HAP-1 (cell line): ENCODE data around the gene ZNF212.
A peak's percentile ranks its signal among the peaks of the same experiment; 100 is the strongest.

ENCODE experiments used
- DNase-seq, 2 experiments: peaks; one replicate each; pipeline ENCODE4 v3.0.0-alpha.2; 2016 to 2020; ENCODE audit warnings: low spot score in 2 of 2
- H3K27me3 ChIP-seq: fragments of 250-450 bp; sonication (Bioruptor Pico); 2 replicates; pipeline ENCODE4 v1.5.1; 2020; ENCODE audit warnings: low read depth, mild to moderate bottlenecking, moderate library complexity
- H3K36me3 ChIP-seq: fragments of 250-450 bp; sonication (Bioruptor Pico); replicated peaks from 2 replicates; pipeline ENCODE4 v1.5.1; 2020; ENCODE audit warnings: mild to moderate bottlenecking
- H3K4me1 ChIP-seq: fragments of 250-450 bp; sonication (Bioruptor Pico); 2 replicates; pipeline ENCODE4 v1.5.1; 2020; ENCODE audit warnings: mild to moderate bottlenecking
- H3K4me3 ChIP-seq: fragments of 250-450 bp; sonication (Bioruptor Pico); 2 replicates; pipeline ENCODE4 v1.5.1; 2020; ENCODE audit warnings: mild to moderate bottlenecking, moderate library complexity
- H3K9me3 ChIP-seq: fragments of 250-450 bp; sonication (Bioruptor Pico); 2 replicates; pipeline ENCODE4 v1.5.1; 2020; ENCODE audit warnings: mild to moderate bottlenecking, moderate library complexity
- in situ Hi-C: fragments of 300-500 bp; cut with MboI; formaldehyde crosslinking; loops from 3 replicates; pipeline ENCODE4 v1.14.3; 2020; ENCODE audit warnings: low sequenced_read_pairs, inconsistent platforms, mixed read lengths

The ZNF212 gene

DNA sequence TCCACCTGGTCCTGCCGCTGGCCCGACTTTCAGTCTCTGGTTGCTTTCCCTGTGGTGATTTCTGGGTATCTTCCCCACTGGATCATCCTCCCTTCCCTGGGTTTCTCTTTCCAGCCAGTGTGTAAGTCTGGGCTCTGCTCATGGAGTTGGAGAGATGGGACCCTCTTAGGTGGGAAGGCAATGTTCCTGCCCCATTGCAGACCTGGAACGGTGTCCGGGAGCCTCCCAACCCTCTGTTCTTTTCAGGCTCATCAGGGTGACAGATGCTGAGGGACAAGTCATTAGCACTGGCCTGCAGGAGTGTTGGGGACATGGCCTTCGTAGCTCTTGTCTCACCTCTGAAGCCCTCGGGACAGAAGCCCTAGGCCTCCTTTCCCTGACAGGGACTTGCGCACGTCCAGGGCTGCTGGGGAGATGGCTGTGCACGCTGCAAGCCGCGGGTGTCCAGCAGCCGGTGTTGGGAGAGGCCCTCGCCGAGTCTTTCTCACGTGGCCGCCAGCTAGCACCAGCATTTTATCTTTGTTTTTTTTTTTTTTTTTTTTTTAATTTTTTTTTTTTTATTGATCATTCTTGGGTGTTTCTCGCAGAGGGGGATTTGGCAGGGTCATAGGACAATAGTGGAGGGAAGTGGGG is 39.8 kb downstream of the ZNF212 start:
- no peaks in the 10 kb centered on the region for H3K4me1 ChIP-seq
- no peak overlapping the region for H3K4me3 ChIP-seq
- DNase-seq, result no peak
- no peaks in the 10 kb centered on the region for H3K9me3 ChIP-seq
- in situ Hi-C loops, result no loop called here
- peaks cover 2% of the 10 kb centered on the region; the same call in 1 of the 2 replicates for H3K36me3 ChIP-seq
- H3K27me3 ChIP-seq, result no peaks in the 10 kb centered on the region

DNA sequence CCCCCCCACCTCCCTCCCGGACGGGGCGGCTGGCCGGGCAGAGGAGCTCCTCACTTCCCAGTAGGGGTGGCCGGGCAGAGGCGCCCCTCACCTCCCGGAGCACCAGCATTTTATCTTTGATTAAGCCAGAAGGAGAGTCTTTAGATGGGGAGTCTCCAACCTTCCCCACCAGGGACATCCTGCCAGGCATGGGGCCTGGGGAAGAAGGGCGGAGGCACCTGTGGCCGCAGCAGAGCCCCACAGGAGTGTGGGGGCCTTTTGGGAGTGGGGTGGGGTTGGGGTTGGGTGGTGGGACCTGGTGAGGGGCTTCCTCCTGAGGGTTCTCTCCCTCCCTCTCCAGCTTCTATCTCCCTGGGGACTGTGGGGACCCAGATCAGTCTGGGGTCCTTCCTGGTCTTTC is 40.7 kb downstream of the ZNF212 start:
- H3K9me3 ChIP-seq, result no peaks in the 10 kb centered on the region
- no peak for DNase-seq
- H3K4me3 ChIP-seq, result no peak overlapping the region
- in situ Hi-C loops, result no loop called here
- peaks cover 5% of the 10 kb centered on the region for H3K4me1 ChIP-seq
- peaks cover 2% of the 10 kb centered on the region; the same call in 1 of the 2 replicates for H3K36me3 ChIP-seq
- no peaks in the 10 kb centered on the region for H3K27me3 ChIP-seq

DNA sequence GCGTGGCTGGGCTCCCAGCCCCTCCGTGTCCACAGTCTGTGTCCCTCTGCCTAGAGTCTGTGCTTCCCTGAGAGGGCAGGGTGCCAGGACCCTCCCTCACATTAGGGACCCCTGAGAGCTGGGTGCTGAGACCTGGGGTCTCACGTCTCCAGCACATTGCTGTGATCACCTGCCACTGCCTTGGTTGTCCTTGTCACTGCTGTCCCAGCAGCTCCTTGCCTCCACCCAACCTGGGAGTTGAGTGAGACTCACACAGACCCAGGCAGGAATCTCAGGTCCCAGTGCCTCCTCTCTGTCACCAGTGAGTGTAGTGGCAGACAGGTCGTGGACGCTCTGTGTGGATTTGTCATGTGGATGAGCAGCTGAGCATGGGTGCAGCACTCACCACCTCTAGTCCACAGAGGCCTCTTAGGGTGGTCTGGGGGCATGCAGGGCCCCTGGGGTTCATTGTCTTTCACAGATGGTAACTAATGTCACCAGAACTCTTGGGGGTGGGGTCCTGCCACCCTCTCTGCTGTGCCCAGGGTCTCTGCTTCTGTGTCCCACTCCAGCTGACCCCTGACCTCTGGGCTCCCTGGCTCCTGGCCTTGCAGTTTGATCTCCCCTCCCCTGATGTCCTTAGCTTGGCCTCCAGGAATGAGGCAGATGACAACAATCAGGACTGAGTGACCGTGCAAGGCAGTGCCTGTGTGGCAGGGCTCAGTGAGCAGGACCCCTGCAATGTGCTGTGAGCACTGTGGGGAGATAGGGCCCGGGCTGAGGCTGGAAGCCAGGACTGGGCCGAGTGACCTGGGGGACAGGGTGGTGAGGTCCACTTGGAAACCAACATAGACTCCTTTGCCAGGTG is 41.4 kb downstream of the ZNF212 start:
- Histone ChIP-seq H3K36me3 (no peaks in the 10 kb centered on the region; the same call in 1 of the 2 replicates), H3K4me3 (no peak overlapping the region), H3K27me3 (no peaks in the 10 kb centered on the region), H3K9me3 (no peaks in the 10 kb centered on the region), H3K4me1 (peaks cover 8% of the 10 kb centered on the region)
- no peak for DNase-seq
- in situ Hi-C loops, result no loop called here

DNA sequence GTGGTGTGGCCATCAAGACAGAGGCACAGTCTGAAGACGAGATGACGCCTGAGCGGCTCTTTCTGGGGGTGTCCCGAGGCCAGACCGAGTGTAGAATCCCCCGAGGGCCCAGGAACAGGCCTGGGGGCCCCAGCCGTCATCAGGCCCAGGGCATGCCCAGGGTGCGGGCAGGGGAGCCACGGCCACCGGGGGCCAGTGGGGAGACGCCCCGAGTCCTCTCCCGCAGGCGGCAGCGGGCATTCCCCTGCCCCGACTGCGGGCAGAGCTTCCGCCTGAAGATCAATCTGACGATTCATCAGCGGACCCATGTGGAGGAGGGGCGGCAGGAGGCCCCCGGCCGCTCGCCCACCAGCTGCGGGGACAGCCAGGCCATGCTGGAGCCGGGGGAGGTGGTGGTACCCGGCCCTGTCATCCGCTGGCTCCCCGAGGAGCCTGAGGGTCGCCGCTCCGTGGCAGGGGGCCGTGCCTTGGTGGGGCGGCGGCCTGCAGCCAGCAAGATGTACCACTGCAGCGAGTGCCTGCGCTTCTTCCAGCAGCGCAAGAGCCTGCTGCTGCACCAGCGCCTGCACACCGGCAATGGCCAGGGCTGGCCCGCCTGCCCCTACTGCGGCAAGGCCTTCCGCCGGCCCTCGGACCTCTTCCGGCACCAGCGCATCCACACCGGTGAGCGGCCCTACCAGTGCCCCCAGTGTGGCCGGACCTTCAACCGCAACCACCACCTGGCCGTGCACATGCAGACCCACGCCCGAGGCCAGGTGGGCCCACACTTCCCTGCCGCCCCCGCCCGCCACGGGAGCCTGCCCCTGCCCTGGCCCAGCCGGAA is 42.3 kb downstream of the ZNF212 start:
- no peak overlapping the region for H3K4me3 ChIP-seq
- no peaks in the 10 kb centered on the region; the same call in 1 of the 2 replicates for H3K36me3 ChIP-seq
- no peaks in the 10 kb centered on the region for H3K27me3 ChIP-seq
- in situ Hi-C loops, result no loop called here
- no peaks in the 10 kb centered on the region for H3K9me3 ChIP-seq
- H3K4me1 ChIP-seq, result peaks cover 8% of the 10 kb centered on the region
- DNase-seq, result no peak

DNA sequence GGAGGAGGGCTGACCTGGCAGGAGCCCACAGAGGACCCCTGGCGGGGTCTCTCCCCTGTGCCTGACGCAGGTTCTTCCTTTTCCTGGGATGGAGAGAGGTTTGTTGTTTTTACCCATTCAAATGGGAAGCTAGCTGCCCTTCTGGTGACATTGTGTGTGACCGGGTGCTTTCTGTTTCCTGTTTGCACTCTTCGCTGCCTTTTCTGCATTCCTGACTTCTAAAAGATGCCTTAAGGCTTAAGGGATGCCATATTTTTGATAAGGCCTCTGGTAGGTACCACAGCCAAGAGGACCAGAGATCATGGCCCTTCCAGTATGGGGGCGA is 42.8 kb downstream of the ZNF212 start:
- H3K27me3 ChIP-seq, result no peaks in the 10 kb centered on the region
- DNase-seq, result no peak
- in situ Hi-C loops, result no loop called here
- H3K4me3 ChIP-seq, result no peak overlapping the region
- H3K9me3 ChIP-seq, result no peaks in the 10 kb centered on the region
- peaks cover 8% of the 10 kb centered on the region for H3K4me1 ChIP-seq
- no peaks in the 10 kb centered on the region; the same call in 1 of the 2 replicates for H3K36me3 ChIP-seq

DNA sequence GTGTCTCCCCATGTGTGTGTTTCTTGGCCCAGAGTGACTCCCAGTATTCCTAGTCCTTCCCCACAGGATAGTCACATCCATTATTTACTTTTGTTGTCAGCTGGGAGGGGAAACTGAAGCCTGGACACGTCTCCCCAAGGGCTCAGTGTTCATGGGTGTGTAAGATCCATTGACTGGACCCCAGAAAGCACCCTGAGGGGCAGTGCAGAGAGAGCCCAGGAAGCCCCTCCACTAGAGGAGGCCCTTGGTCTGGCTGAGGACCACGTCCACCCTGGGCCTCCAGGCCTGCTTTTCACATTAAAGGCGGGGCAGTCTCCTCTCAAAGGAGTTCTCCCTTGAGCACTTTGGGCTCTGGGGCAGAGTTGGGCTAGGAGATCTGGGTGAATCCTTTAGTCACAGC is 43.9 kb downstream of the ZNF212 start:
- in situ Hi-C loops, result no loop called here
- Histone ChIP-seq H3K4me1 (peaks cover 8% of the 10 kb centered on the region), H3K4me3 (no peak overlapping the region), H3K9me3 (no peaks in the 10 kb centered on the region), H3K27me3 (no peaks in the 10 kb centered on the region), H3K36me3 (no peaks in the 10 kb centered on the region; the same call in 1 of the 2 replicates)
- DNase-seq, result no peak

DNA sequence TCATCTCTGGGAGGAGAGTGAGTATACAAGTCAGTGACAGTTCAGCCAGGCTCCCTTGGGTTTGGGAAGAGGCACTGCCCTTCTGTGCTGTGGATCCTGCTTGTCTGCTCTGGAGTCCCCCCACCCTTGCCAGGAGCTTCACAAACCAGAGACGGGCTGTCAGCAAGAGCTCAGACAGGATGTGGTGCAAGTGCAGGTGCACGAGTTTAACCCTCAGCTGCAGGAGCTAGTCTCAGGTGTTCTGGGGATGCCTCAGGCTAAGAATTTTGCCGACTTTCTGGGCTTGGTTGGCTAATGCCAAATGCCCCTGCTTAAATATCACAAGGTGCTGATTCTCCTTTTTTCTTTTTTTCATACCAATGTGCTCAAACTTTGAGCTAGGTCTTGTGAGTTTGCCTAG is 44.9 kb downstream of the ZNF212 start:
- Histone ChIP-seq H3K36me3 (no peaks in the 10 kb centered on the region), H3K4me1 (peaks cover 8% of the 10 kb centered on the region), H3K27me3 (no peaks in the 10 kb centered on the region), H3K9me3 (no peaks in the 10 kb centered on the region), H3K4me3 (no peak overlapping the region; the same call in 1 of the 2 replicates)
- in situ Hi-C loops, result no loop called here
- no peak for DNase-seq

DNA sequence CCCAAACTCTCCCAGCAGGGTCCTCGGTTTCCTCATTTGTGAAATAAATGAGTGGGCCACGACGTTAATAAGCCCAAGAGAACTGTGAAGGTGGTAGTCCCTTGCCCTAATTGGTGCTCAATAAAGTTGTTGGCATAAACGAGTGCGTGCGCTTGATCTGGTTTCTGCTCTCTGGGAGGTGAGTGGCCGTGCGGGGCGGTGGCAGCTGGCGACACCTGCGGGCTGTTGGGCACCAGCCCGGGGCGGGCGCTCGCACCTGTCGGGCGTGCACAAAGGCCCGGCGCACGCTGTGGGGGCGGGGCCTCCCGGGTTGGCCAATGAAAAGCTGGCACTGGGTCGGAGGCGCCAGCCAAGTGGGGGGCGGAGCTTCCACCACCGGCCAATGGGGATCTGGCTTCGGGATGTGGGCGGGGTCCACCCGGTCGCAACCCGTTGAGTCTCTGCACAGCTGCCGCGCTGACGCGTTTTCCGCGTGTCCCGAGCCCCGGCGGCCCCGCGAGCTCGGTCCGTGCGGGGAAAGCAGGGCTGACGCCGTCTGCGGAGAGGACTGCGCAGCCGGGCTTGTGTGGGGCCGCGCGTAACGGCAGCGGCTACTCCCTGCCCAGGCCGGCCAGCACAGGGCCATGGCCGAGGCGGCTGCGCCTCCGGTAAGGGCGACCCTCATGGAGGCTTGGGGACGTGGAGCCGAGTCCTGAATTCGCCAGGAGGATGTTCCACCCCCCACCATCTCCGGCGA is 45.6 kb downstream of the ZNF212 start:
- H3K9me3 ChIP-seq, result no peaks in the 10 kb centered on the region
- peaks cover 8% of the 10 kb centered on the region for H3K4me1 ChIP-seq
- H3K36me3 ChIP-seq, result no peaks in the 10 kb centered on the region
- no peaks in the 10 kb centered on the region for H3K27me3 ChIP-seq
- H3K4me3 ChIP-seq, result peak overlapping the region; percentile 49
- in situ Hi-C loops, result no loop called here
- DNase-seq, result peak; percentile 86 to 97

DNA sequence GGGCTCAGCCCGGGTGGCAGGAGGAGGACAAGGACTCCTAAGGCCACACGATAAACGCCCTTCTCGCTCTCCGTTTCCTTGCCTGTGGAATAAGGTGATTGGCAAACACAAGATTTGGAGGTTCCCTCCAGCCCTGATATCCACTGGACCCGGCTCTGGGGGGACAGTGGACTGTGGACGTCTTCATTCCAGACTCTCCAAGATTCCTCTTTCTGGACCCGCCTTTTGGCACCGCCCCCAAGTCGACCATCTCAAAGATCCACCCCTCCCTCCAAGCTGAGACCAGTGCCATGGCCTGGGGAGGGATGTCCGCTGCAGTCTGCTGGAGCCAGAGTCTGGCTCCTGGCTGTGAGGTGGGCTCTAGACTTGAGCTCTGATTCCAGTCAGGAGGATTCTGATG is 46.2 kb downstream of the ZNF212 start:
- Histone ChIP-seq H3K9me3 (no peaks in the 10 kb centered on the region), H3K4me3 (peak overlapping the region; percentile 49), H3K27me3 (no peaks in the 10 kb centered on the region), H3K36me3 (no peaks in the 10 kb centered on the region), H3K4me1 (peaks cover 8% of the 10 kb centered on the region)
- DNase-seq, result peak in 1 of 2 experiments; percentile 66
- in situ Hi-C loops, result no loop called here

DNA sequence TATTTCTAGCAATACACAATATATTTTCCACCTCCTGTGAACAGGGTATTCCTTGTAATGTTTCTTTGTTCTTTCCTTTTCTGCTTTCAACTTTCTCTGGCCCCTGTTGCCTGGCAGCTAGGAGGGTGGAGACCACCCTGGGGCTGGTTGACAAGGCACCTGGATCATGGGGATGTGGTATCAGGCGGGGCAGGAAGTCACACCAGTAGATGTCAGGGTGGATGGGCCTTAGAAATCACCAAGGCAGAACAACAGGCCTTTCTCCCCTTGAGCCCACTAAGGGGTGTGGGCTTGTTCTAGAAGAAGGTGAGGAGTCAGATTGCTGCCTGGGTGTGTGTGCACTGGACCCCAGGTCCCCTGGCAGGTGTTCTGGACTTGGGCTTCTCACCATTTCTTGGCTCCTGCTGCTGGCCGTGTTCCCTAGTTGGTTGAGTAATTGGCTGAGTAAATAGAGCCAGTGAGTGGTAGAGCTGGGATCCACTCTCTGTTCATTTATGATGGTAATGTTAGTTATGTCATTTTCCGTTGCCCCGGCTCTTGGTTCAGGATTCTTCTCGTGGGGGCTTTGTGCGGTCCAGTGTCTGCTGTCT is 47.5 kb downstream of the ZNF212 start:
- Histone ChIP-seq H3K36me3 (no peaks in the 10 kb centered on the region), H3K27me3 (no peaks in the 10 kb centered on the region), H3K9me3 (no peaks in the 10 kb centered on the region), H3K4me1 (peaks cover 8% of the 10 kb centered on the region), H3K4me3 (no peak overlapping the region)
- DNase-seq, result no peak
- in situ Hi-C loops, result no loop called here

DNA sequence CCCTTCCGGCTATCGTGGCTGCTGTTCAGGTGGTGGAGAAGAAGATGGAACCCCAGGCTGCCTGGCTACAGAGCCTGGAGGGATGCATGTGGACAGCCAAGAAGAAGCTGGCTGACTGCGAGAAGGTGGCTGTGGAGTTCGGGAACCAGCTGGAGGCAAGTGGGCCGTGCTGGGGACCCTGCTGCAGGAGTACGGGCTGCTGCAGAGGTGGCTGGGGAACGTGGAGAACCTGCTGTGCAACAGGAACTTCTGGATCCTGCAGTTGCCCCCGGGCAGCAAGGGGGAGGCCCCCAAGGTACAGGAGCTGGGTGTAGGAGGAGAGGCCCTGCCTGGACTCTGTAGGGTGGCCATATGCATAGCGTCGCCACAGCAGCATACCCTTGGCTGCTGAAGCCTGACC is 48.2 kb downstream of the ZNF212 start:
- no peaks in the 10 kb centered on the region for H3K36me3 ChIP-seq
- no peak overlapping the region for H3K4me3 ChIP-seq
- H3K9me3 ChIP-seq, result no peaks in the 10 kb centered on the region
- peaks cover 8% of the 10 kb centered on the region for H3K4me1 ChIP-seq
- H3K27me3 ChIP-seq, result no peaks in the 10 kb centered on the region
- in situ Hi-C loops, result no loop called here
- no peak for DNase-seq

DNA sequence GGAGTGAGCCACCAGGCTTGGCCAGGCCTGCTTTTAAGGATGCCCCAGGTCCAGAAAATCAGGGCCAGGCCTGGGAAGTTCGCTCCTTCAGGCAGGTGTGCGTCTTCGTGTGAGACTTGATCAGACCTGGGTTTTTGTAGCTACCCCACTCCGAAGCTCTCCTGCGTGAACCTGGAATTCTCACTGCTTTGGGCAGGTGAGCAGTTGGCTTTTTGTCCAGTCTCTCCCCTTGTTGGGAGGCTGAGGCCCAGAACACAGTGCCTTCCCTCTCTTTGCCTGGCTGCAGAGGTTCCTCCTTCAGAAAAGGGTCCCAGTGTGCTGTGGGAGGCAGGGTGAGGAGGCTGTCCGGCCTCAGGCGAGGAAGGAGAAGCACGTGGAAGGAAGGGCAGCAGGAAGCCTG is 49.8 kb downstream of the ZNF212 start:
- peaks cover 8% of the 10 kb centered on the region for H3K4me1 ChIP-seq
- H3K27me3 ChIP-seq, result no peaks in the 10 kb centered on the region
- no peaks in the 10 kb centered on the region for H3K9me3 ChIP-seq
- in situ Hi-C loops, result no loop called here
- H3K4me3 ChIP-seq, result no peak overlapping the region
- DNase-seq, result no peak
- H3K36me3 ChIP-seq, result no peaks in the 10 kb centered on the region

DNA sequence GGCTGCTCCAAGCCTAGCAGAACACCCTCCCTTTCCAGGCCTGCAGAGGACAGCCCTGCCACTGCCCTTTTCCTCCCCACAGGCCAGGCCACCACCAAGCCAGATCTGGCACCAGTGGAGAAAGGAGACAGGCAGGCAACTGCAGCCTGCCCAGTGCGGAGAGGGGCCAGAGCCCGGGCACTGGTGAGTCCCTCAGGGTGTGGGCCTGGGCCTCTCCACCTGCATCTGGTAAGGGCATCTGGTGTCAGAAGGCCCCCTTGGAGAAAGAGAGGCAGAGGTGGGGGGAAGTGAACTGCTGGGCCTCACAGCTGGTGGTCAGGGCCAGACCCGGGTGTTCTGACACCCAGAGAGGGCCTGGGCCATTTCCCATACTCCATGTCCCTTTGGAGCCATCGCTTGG is 50.4 kb downstream of the ZNF212 start:
- no peak overlapping the region for H3K4me3 ChIP-seq
- no peaks in the 10 kb centered on the region for H3K36me3 ChIP-seq
- in situ Hi-C loops, result no loop called here
- H3K4me1 ChIP-seq, result peaks cover 4% of the 10 kb centered on the region
- no peak for DNase-seq
- no peaks in the 10 kb centered on the region for H3K9me3 ChIP-seq
- no peaks in the 10 kb centered on the region for H3K27me3 ChIP-seq
